HG03558 (cell line): Measurements from ENCODE around the gene MRM2.

ENCODE experiments used
- ATAC-seq: cut with Tn5 transposase; IDR thresholded peaks from one replicate; pipeline ENCODE4 v1.9.1; 2021; ENCODE audit warnings: moderate number of reproducible peaks; ENCODE audit not compliant: unreplicated experiment; ENCODE audit errors: extremely low read depth

MRM2 gene

GRCh38 chr7:2241580-2242540 lies at the start of gene MRM2, which contains the start of gene NUDT1:
TSS of gene MRM2 (minus strand) at chr7:2242205. CDS start at chr7:2242169, 36 bp downstream.
TSS of gene NUDT1 (plus strand) at chr7:2242226. CDS start at chr7:2244575, 2,349 bp downstream.
- peak; percentile 38 for ATAC-seq

GRCh38 chr7:2290877-2291276 lies 48.9 kb upstream of the MRM2 start:
- no peak for ATAC-seq

GRCh38 chr7:2289621-2290020 lies 47.6 kb upstream of the MRM2 start:
- ATAC-seq, result no peak

GRCh38 chr7:2289111-2289586 lies 47.1 kb upstream of the MRM2 start:
- ATAC-seq, result no peak

- no peak for ATAC-seq
These were observed 46.5 kb upstream of the MRM2 start for GRCh38 chr7:2288503-2288902.

GRCh38 chr7:2287745-2288144 lies 45.7 kb upstream of the MRM2 start:
- no peak for ATAC-seq

GRCh38 chr7:2283074-2283473 lies 41.1 kb upstream of the MRM2 start:
- ATAC-seq, result no peak

GRCh38 chr7:2282185-2282751 lies 40.3 kb upstream of the MRM2 start:
- no peak for ATAC-seq

- ATAC-seq, result no peak
These were observed 39.5 kb upstream of the MRM2 start for GRCh38 chr7:2281541-2281940.

GRCh38 chr7:2280424-2280823 lies 38.4 kb upstream of the MRM2 start:
- no peak for ATAC-seq

- no peak for ATAC-seq
These were observed 37.9 kb upstream of the MRM2 start for GRCh38 chr7:2279896-2280295.

- ATAC-seq, result no peak
These were observed 36.0 kb upstream of the MRM2 start for GRCh38 chr7:2278026-2278425.

- ATAC-seq, result no peak
These were observed 34.1 kb upstream of the MRM2 start for GRCh38 chr7:2276107-2276506.

- no peak for ATAC-seq
These were observed 33.1 kb upstream of the MRM2 start for GRCh38 chr7:2275101-2275500.

- ATAC-seq, result no peak
These were observed 32.7 kb upstream of the MRM2 start for GRCh38 chr7:2274666-2275065.

GRCh38 chr7:2273866-2274265 lies 31.9 kb upstream of the MRM2 start:
- ATAC-seq, result no peak

GRCh38 chr7:2272031-2272430 lies 30.0 kb upstream of the MRM2 start:
- ATAC-seq, result no peak

- ATAC-seq, result no peak
These were observed 29.4 kb upstream of the MRM2 start for GRCh38 chr7:2271273-2272026.

- ATAC-seq, result no peak
These were observed 28.5 kb upstream of the MRM2 start for GRCh38 chr7:2270495-2270894.

- ATAC-seq, result no peak
These were observed 28.0 kb upstream of the MRM2 start for GRCh38 chr7:2269991-2270460.
